Neural cell (in vitro differentiated cells): Measurements from ENCODE around the gene LGALS1.

Experiments
- CTCF ChIP-seq: fragments of 450-650 bp; IDR thresholded peaks from 2 replicates; pipeline ENCODE4 v1.5.1; 2014; ENCODE audit warnings: antibody characterized with exemption, mild to moderate bottlenecking, moderate library complexity; ENCODE audit not compliant: poor library complexity, severe bottlenecking
- EP300 ChIP-seq: fragments of 450-650 bp; conservative IDR thresholded peaks from 2 replicates; pipeline ENCODE4 v1.6.1; 2014; ENCODE audit warnings: antibody characterized with exemption, mild to moderate bottlenecking, moderate library complexity; ENCODE audit not compliant: poor library complexity, severe bottlenecking
- EZH2 ChIP-seq: fragments of 200-600, 300-800 bp; shearing (Covaris generic), sonication (generic); IDR thresholded peaks from 2 replicates; pipeline ENCODE4 v1.6.1; 2014; ENCODE audit warnings: antibody characterized with exemption, low read length, borderline replicate concordance, mild to moderate bottlenecking; ENCODE audit not compliant: insufficient read depth, poor library complexity, severe bottlenecking
- MXI1 ChIP-seq: fragments of 450-650 bp; conservative IDR thresholded peaks from 2 replicates; pipeline ENCODE4 v1.6.1; 2014; ENCODE audit warnings: antibody characterized with exemption, mild to moderate bottlenecking; ENCODE audit not compliant: poor library complexity, severe bottlenecking
- POLR2AphosphoS5 ChIP-seq: IDR thresholded peaks from 2 replicates; pipeline ENCODE4 v1.6.1; 2012
- RAD21 ChIP-seq: fragments of 450-650 bp; conservative IDR thresholded peaks from 2 replicates; pipeline ENCODE4 v1.6.1; 2014; ENCODE audit warnings: antibody characterized with exemption, mild to moderate bottlenecking, moderate library complexity
- REST ChIP-seq: IDR thresholded peaks from 2 replicates; pipeline ENCODE4 v1.6.1; 2012; ENCODE audit warnings: borderline replicate concordance

GRCh38 chr22:37663521-37664140 lies 11.8 kb upstream of the LGALS1 start:
- no peak for TF ChIP-seq RAD21
- no peak for TF ChIP-seq CTCF
- no peak for TF ChIP-seq POLR2AphosphoS5
- TF ChIP-seq REST: no peak
- TF ChIP-seq MXI1: no peak
- TF ChIP-seq EZH2: no peak
- no peak for TF ChIP-seq EP300
